HG03108 (cell line): Measurements from ENCODE around the gene PLXNA2.

Experiments used
- ATAC-seq: cut with Tn5 transposase; IDR thresholded peaks from one replicate; pipeline ENCODE4 v1.9.1; 2021; ENCODE audit warnings: moderate library complexity; ENCODE audit not compliant: unreplicated experiment

PLXNA2 gene

GRCh38 chr1:208121813-208122364 lies 122.3 kb downstream of the PLXNA2 start:
- ATAC-seq = no peak

- ATAC-seq = no peak
Measured at GRCh38 chr1:208120431-208120790, 123.8 kb downstream of the PLXNA2 start.

- ATAC-seq = no peak
Measured at GRCh38 chr1:208118841-208119606, 125.2 kb downstream of the PLXNA2 start.

GRCh38 chr1:208118306-208118705 lies 125.9 kb downstream of the PLXNA2 start:
- no peak for ATAC-seq

GRCh38 chr1:208117826-208118225 lies 126.4 kb downstream of the PLXNA2 start:
- no peak for ATAC-seq

- no peak for ATAC-seq
Measured at GRCh38 chr1:208117409-208117808, 126.8 kb downstream of the PLXNA2 start.

- no peak for ATAC-seq
Measured at GRCh38 chr1:208115924-208116640, 128.1 kb downstream of the PLXNA2 start.

- no peak for ATAC-seq
Measured at GRCh38 chr1:208113011-208113410, 131.2 kb downstream of the PLXNA2 start.

- no peak for ATAC-seq
Measured at GRCh38 chr1:208112401-208112800, 131.8 kb downstream of the PLXNA2 start.

- ATAC-seq = no peak
Measured at GRCh38 chr1:208111646-208112190, 132.5 kb downstream of the PLXNA2 start.

GRCh38 chr1:208110296-208110695 lies 133.9 kb downstream of the PLXNA2 start:
- no peak for ATAC-seq

GRCh38 chr1:208108646-208109330 lies 135.4 kb downstream of the PLXNA2 start:
- ATAC-seq = no peak

GRCh38 chr1:208108213-208108608 lies 136.0 kb downstream of the PLXNA2 start:
- no peak for ATAC-seq

- ATAC-seq = no peak
Measured at GRCh38 chr1:208107425-208108212, 136.6 kb downstream of the PLXNA2 start.

GRCh38 chr1:208106218-208106617 lies 138.0 kb downstream of the PLXNA2 start:
- ATAC-seq = no peak

GRCh38 chr1:208105756-208106155 lies 138.4 kb downstream of the PLXNA2 start:
- ATAC-seq = no peak

- ATAC-seq = no peak
Measured at GRCh38 chr1:208103597-208104513, 140.3 kb downstream of the PLXNA2 start.

GRCh38 chr1:208101661-208102431 lies 142.3 kb downstream of the PLXNA2 start:
- ATAC-seq = no peak

GRCh38 chr1:208100906-208101305 lies 143.3 kb downstream of the PLXNA2 start:
- no peak for ATAC-seq
